Activated naive CD8-positive, alpha-beta T cell treated with anti-CD3 and anti-CD28 coated beads for 36 hours (primary cell): Measurements from ENCODE around the gene AGAP3. TPM values are rescaled to one million over a fixed set of nuclear protein-coding genes. Genes with fewer than 3 reads are reported as not detected.
A peak's percentile ranks its signal among the peaks of the same experiment; 100 is the strongest.

ENCODE experiments used
- DNase-seq: peaks from one replicate; pipeline ENCODE4 v3.0.0; 2021
- H3K27ac Mint-ChIP-seq: one replicate; pipeline ENCODE4 v1.8.0; 2022; ENCODE audit warnings: mild to moderate bottlenecking, moderate library complexity, mixed read lengths
- H3K27me3 Mint-ChIP-seq: one replicate; pipeline ENCODE4 v1.8.0; 2022; ENCODE audit warnings: mild to moderate bottlenecking, mixed read lengths
- H3K36me3 Mint-ChIP-seq: one replicate; pipeline ENCODE4 v1.8.0; 2021; ENCODE audit warnings: mild to moderate bottlenecking, mixed read lengths
- H3K4me1 Mint-ChIP-seq: one replicate; pipeline ENCODE4 v1.8.0; 2021; ENCODE audit warnings: mixed read lengths
- H3K4me3 Mint-ChIP-seq: one replicate; pipeline ENCODE4 v1.8.0; 2022; ENCODE audit warnings: mild to moderate bottlenecking, moderate library complexity, mixed read lengths
- H3K9me3 Mint-ChIP-seq: one replicate; pipeline ENCODE4 v1.8.0; 2022; ENCODE audit warnings: mixed read lengths
- total RNA-seq, 2 experiments: library from RNA; stranded (reverse); gene quantifications; one replicate each; pipeline ENCODE4 v1.2.3, GENCODE V29; 2021

AGAP3 gene
- total RNA-seq, 2 experiments from 2014 or later = 24.8 to 25.3 TPM

DNA sequence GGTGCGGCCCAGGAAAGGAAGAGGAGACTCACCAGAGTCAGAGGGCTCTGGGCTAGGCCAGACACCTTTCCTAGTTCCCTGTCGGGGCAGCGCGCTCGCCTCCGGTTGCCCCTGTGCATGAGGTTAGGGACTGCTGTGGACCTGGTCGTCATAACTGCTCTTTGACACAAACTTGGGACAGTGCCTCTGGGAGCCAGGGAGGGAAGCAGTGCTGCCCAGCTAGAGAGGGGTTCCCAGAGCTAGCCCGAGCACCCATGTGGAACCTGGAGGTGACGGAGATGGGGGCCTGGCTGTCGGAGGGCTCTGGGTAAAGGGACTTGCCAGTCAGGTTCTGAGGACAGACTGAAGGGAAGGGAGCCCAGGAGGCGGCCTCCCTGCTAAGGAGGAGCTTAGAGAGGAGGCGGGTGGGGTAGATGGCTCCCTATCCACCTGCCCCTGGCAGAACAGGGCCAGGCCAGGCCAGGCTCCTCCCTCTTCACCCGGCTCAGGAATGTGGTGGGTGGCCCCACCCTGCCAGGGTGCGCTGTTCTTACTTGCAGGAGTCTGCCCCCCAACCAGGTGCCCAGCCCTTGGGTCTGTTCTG is 29.7 kb downstream of the AGAP3 start:
- Mint-ChIP-seq H3K4me1 (peaks cover 3% of the 10 kb centered on the region), H3K36me3 (no peaks in the 10 kb centered on the region), H3K27ac (no peak overlapping the region), H3K9me3 (no peaks in the 10 kb centered on the region), H3K4me3 (peak overlapping the region; percentile 42), H3K27me3 (peaks cover 23% of the 10 kb centered on the region)
- DNase-seq = no peak

DNA sequence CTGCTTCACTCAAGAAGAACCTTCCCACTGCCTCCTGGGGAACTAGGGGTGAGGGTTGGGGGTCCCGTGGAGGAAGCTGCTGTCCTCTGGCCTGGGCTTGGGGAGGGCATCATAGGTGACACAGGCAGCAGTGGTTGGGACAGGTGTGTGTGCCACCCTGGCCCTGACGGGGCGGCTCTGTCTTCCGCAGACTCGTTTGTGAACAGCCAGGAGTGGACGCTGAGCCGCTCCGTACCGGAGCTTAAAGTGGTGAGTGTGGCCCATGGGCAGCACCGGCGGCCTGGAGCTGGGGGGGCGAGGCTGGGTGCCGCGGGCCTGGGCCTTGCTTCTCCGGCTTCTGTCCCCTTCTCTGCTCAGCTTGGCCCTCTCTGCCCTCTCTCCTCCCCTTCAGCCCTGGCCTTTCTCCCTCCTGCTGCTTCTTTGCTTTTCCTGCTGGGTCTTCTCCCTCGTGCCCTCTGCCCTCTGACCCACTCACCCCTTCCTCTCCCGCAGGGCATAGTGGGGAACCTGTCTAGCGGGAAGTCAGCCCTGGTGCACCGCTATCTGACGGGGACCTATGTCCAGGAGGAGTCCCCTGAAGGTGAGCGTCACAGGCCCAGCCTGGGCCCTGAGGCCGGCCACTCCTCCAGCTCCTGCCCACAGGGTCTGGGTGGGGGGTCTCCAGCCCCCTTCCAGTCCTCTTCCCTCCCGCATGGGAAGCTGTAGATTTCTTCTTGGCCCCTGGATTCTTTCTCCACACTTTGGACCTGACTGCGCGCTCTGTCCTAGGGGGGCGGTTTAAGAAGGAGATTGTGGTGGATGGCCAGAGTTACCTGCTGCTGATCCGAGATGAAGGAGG is 30.5 kb downstream of the AGAP3 start:
- H3K4me1 Mint-ChIP-seq = peaks cover 3% of the 10 kb centered on the region
- peaks cover 23% of the 10 kb centered on the region for H3K27me3 Mint-ChIP-seq
- no peak for DNase-seq
- H3K4me3 Mint-ChIP-seq = peak overlapping the region; percentile 51
- peak overlapping the region; percentile 63 for H3K27ac Mint-ChIP-seq
- no peaks in the 10 kb centered on the region for H3K9me3 Mint-ChIP-seq
- H3K36me3 Mint-ChIP-seq = no peaks in the 10 kb centered on the region

DNA sequence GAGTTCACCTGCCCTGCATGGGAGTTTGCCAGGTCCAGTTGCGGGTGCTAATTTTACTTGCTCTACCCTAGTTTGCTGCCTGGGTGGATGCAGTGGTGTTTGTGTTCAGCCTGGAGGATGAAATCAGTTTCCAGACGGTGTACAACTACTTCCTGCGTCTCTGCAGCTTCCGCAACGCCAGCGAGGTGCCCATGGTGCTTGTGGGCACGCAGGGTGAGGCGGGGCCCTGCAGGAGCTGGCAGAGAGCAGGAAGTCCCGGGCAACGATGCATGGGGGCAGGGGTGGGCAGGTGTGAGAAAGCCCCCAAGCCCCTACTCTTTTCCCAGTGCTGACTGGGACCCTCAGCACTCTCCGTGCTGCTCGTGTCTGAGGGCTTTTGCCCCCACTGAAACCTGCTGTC is 31.3 kb downstream of the AGAP3 start:
- Mint-ChIP-seq H3K36me3 (no peaks in the 10 kb centered on the region), H3K9me3 (no peaks in the 10 kb centered on the region), H3K4me1 (peaks cover 3% of the 10 kb centered on the region), H3K27ac (peak overlapping the region; percentile 63), H3K27me3 (peaks cover 16% of the 10 kb centered on the region), H3K4me3 (peak overlapping the region; percentile 51)
- no peak for DNase-seq

- no peak overlapping the region for H3K4me3 Mint-ChIP-seq
- no peak overlapping the region for H3K27ac Mint-ChIP-seq
- peaks cover 3% of the 10 kb centered on the region for H3K4me1 Mint-ChIP-seq
- no peaks in the 10 kb centered on the region for H3K9me3 Mint-ChIP-seq
- peaks cover under 1% of the 10 kb centered on the region for H3K36me3 Mint-ChIP-seq
- no peak for DNase-seq
- peaks cover 10% of the 10 kb centered on the region for H3K27me3 Mint-ChIP-seq
Observed at GRCh38 chr7:151118108-151119054, 32.1 kb downstream of the AGAP3 start.

- no peaks in the 10 kb centered on the region for H3K9me3 Mint-ChIP-seq
- H3K4me1 Mint-ChIP-seq = peaks cover 3% of the 10 kb centered on the region
- H3K27me3 Mint-ChIP-seq = peaks cover 4% of the 10 kb centered on the region
- no peak for DNase-seq
- H3K36me3 Mint-ChIP-seq = peaks cover 6% of the 10 kb centered on the region
- no peak overlapping the region for H3K4me3 Mint-ChIP-seq
- no peak overlapping the region for H3K27ac Mint-ChIP-seq
Observed at GRCh38 chr7:151119055-151119415, 32.8 kb downstream of the AGAP3 start.

- Mint-ChIP-seq H3K27ac (no peak overlapping the region), H3K4me1 (peaks cover 3% of the 10 kb centered on the region), H3K9me3 (no peaks in the 10 kb centered on the region), H3K4me3 (no peak overlapping the region), H3K27me3 (peaks cover 4% of the 10 kb centered on the region), H3K36me3 (peaks cover 9% of the 10 kb centered on the region)
- DNase-seq = no peak
Observed at GRCh38 chr7:151119902-151120301, 33.6 kb downstream of the AGAP3 start.

DNA sequence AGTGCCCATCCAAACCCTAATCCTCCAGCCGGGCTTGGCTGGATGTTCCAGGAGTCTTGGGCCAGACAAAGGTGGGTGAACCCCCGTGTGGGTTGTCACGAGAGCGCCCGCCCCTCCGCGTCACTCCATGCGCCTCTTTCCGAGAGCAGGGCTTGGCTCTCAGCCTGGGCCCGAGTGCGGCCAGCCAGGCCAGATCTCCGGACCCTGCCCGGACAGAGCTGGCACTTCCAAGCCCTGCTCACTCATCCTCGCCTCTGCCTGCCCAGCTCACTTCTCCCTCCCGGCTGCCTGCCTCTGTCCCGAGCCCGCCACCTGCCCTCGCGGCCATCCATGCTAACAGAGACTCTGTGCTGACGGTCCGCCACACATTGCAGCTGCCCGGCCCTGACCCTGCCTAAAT is 34.6 kb downstream of the AGAP3 start:
- H3K4me3 Mint-ChIP-seq = no peak overlapping the region
- H3K27ac Mint-ChIP-seq = no peak overlapping the region
- no peaks in the 10 kb centered on the region for H3K9me3 Mint-ChIP-seq
- peaks cover under 1% of the 10 kb centered on the region for H3K27me3 Mint-ChIP-seq
- DNase-seq = no peak
- peaks cover 9% of the 10 kb centered on the region for H3K36me3 Mint-ChIP-seq
- peaks cover under 1% of the 10 kb centered on the region for H3K4me1 Mint-ChIP-seq

DNA sequence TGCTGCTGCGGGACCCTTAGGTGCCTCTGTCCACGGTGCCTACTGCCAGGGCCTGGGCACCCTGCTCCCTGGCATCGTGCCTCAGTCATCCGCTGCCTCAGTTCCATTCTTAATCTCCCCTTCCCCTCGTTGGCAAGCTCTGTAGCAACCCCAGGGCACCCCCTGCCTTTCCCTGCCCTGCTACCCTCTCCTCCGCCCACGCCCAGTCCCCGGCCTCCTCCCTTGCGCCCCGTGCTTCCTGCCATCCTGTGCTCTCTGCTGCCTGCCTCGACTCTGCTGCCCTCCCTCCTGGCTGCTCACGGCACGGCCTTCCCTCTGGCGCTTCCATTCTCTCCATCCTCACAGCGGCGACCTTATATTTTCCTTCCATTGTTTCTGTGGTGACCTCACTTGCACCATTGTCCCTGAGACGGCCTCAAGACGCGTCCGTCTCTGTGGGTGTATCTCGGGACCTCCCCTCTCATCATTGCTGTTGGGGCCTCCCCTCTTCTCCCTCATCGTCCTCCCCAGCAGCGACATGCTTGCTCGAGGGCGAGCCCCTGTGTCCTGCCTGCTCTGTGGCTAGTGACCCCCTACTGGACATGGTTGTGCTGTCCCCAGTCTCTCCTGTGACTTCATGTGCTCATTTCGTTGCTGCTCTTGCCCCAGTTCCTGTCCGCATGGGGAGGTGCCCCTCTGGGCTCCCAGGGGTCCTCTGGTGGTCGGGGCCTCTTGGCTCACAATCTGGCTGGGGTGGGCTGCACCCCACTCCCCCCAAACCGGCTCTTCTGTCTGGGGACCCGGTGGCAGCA is 35.3 kb downstream of the AGAP3 start:
- Mint-ChIP-seq H3K27ac (no peak overlapping the region), H3K4me3 (no peak overlapping the region), H3K4me1 (no peaks in the 10 kb centered on the region), H3K9me3 (no peaks in the 10 kb centered on the region), H3K27me3 (no peaks in the 10 kb centered on the region), H3K36me3 (peaks cover 9% of the 10 kb centered on the region)
- DNase-seq = no peak

DNA sequence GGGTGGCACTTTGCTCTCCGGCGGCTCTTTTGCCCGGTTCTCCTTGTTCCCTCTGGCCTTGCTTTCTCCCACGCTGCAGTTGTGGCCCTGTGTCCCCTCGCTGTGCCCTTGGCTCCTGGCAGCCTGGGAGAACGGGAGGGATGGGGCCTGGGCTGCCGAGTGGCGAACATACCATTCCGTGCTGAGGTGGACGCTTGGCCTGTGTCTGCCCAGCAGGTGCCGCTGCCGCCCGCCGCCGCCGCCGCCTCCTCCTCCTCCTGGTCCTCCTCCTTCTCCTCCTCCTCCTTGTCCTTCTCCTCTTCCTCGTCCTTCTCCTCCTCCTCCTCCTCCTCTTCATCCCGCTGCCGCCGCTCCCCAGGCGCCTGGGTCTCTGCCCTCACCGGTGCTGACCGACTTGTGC is 36.0 kb downstream of the AGAP3 start:
- no peaks in the 10 kb centered on the region for H3K27me3 Mint-ChIP-seq
- DNase-seq = no peak
- peaks cover 9% of the 10 kb centered on the region for H3K36me3 Mint-ChIP-seq
- no peak overlapping the region for H3K4me3 Mint-ChIP-seq
- no peaks in the 10 kb centered on the region for H3K4me1 Mint-ChIP-seq
- no peak overlapping the region for H3K27ac Mint-ChIP-seq
- H3K9me3 Mint-ChIP-seq = no peaks in the 10 kb centered on the region

DNA sequence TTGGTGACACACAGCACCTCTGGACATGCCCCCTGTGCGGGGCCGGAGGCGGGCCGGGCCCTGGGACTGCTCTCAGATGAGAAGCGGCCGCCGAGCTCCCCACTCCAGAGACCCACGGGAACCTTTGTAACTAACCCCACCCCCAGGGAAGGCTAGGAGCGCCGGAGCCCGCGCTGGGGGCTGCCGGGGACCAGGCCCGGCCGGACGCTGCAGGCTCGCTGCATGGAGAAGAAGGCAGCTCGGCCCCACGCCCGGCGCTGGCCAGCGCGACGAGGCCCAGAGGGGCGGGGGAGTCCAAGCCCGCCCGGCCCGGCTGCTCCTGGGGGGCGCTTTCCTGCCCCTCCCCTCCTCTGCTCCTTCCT is 36.5 kb downstream of the AGAP3 start:
- peaks cover 9% of the 10 kb centered on the region for H3K36me3 Mint-ChIP-seq
- H3K9me3 Mint-ChIP-seq = no peaks in the 10 kb centered on the region
- no peak overlapping the region for H3K27ac Mint-ChIP-seq
- no peaks in the 10 kb centered on the region for H3K27me3 Mint-ChIP-seq
- H3K4me3 Mint-ChIP-seq = no peak overlapping the region
- DNase-seq = no peak
- no peaks in the 10 kb centered on the region for H3K4me1 Mint-ChIP-seq

DNA sequence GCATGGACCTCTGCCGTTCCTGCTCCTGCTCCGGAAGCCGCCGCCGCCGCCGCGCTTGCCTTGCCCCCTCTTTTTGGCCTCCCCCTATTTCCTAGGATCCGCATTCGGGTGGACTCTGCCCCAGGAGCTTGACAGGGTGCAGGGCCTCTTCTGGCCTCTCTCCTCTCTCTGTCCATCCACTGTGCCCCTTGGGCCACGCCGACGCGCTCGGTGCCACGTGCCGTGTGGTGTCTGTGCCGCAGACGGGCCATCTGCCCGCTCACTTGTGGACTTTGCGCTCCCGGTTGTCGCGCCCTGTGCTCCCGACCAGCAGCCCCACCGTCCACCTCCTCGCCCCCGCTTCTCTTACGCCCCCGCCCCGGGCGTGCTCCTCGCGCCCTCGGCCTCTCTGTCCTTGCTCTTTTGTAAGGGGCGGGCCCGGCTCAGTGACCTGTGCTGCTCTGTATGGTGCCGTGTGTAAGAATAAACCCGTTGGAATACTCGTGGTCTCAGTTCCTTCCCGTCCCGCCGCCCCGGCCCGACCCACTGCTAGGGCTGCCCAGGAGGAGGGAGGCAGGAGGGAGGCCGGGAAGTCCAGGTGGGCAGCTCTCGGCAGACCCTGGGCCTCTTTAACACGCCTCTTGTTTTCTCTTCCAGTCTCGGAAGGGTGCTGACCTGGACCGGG is 37.0 kb downstream of the AGAP3 start:
- Mint-ChIP-seq H3K9me3 (no peaks in the 10 kb centered on the region), H3K4me3 (no peak overlapping the region), H3K4me1 (no peaks in the 10 kb centered on the region), H3K36me3 (peaks cover 9% of the 10 kb centered on the region), H3K27ac (no peak overlapping the region), H3K27me3 (no peaks in the 10 kb centered on the region)
- no peak for DNase-seq

DNA sequence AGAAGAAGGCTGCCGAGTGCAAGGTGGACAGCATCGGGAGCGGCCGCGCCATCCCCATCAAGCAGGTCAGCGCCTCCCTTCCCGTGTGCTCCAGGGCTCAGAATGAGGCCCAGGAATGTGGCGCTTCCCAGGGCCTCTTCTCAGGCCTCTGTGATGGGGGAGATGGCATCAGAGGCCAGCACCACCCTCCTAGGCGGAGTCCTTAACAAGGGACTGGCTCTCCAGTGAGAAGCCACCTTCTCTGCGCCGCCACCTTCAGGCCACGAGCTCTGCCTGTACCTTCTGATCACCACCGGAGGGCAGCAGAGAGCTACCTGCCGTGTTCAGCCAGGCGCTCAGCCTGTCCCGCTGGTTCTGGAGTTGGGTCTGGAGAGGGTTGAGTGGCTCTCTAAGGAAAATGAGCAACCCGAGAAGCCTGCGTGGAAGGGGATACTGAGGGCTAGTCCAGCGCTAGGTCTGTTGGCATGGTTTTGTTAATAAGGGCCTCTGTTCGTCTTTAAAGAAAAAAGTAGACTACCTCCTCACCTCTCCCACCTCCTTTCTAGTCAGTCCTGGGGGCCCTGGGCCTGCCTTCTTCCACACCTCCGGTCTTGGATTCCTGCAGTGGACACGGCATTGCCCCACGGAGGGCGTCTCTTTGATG is 37.7 kb downstream of the AGAP3 start:
- H3K4me1 Mint-ChIP-seq = no peaks in the 10 kb centered on the region
- no peaks in the 10 kb centered on the region for H3K9me3 Mint-ChIP-seq
- H3K27me3 Mint-ChIP-seq = no peaks in the 10 kb centered on the region
- no peak overlapping the region for H3K4me3 Mint-ChIP-seq
- H3K27ac Mint-ChIP-seq = no peak overlapping the region
- H3K36me3 Mint-ChIP-seq = peaks cover 9% of the 10 kb centered on the region
- peak; percentile 78 for DNase-seq

GRCh38 chr7:151124481-151124880 is 38.2 kb downstream of the AGAP3 start:
- Mint-ChIP-seq H3K36me3 (peaks cover 9% of the 10 kb centered on the region), H3K27ac (no peak overlapping the region), H3K4me1 (no peaks in the 10 kb centered on the region), H3K4me3 (no peak overlapping the region), H3K9me3 (no peaks in the 10 kb centered on the region), H3K27me3 (no peaks in the 10 kb centered on the region)
- DNase-seq = no peak

GRCh38 chr7:151124899-151125399 is 38.7 kb downstream of the AGAP3 start:
- Mint-ChIP-seq H3K4me3 (no peak overlapping the region), H3K27ac (no peak overlapping the region), H3K9me3 (no peaks in the 10 kb centered on the region), H3K27me3 (no peaks in the 10 kb centered on the region), H3K36me3 (peaks cover 9% of the 10 kb centered on the region), H3K4me1 (no peaks in the 10 kb centered on the region)
- no peak for DNase-seq
